Tibial nerve (tissue), 4 donors: ENCODE results near the gene KMT5C.

ENCODE experiments used
- CTCF ChIP-seq, 5 experiments: fragments of 200-600 bp in 3 of 5; fragments of 450-650 bp in 2 of 5; sonication (generic) in 3 of 5; IDR thresholded peaks; one replicate each; pipeline ENCODE4 v1.5.1; 2016 to 2019; ENCODE audit warnings: antibody characterized with exemption in 5 of 5, mild to moderate bottlenecking in 3 of 5, moderate library complexity in 2 of 5
- EP300 ChIP-seq, 2 donors: sonication (generic); formaldehyde crosslinking; IDR thresholded peaks; one replicate each; pipeline ENCODE4 v1.6.1; 2017; ENCODE audit warnings: antibody characterized with exemption in 2 of 2, mild to moderate bottlenecking in 1 of 2
- POLR2A ChIP-seq, 2 donors: fragments of 450-650 bp; IDR thresholded peaks; one replicate each; pipeline ENCODE4 v1.6.1; 2017; ENCODE audit warnings: antibody characterized with exemption in 2 of 2, mild to moderate bottlenecking in 2 of 2, moderate library complexity in 2 of 2

- TF ChIP-seq POLR2A (IDR thresholded peaks at IDR 0.05), result no peak
- no peak for TF ChIP-seq CTCF (IDR thresholded peaks at IDR 0.05)
- no peak for TF ChIP-seq EP300 (IDR thresholded peaks at IDR 0.05)
Observed at GRCh38 chr19:55344444-55344843, 4.8 kb downstream of the KMT5C start.
